Spleen (tissue), 11 donors: ENCODE measurements around the gene CEBPE. TPM values are rescaled to one million over a fixed set of nuclear protein-coding genes. Genes with fewer than 3 reads are reported as not detected.

ENCODE experiments used
- DNase-seq: peaks from one replicate; pipeline ENCODE4 v3.0.0-alpha.2; 2020
- H3K27ac ChIP-seq, 8 donors: fragments of 200-600 bp; sonication (generic) in 7 of 8; 1 replicate in 4 of 8; 2 replicates in 4 of 8; pipeline versions ENCODE4 v1.5.0 to v1.8.0; 2016 to 2021; ENCODE audit warnings: inconsistent platforms in 4 of 8, mild to moderate bottlenecking in 4 of 8, moderate library complexity in 1 of 8
- H3K27me3 ChIP-seq, 7 donors: fragments of 200-600 bp; sonication (generic) in 6 of 7; replicated peaks in 1 of 7; 1 replicate in 4 of 7; 2 replicates in 3 of 7; pipeline versions ENCODE4 v1.5.0 to v1.8.0; 2016 to 2021; ENCODE audit warnings: inconsistent platforms in 3 of 7, mild to moderate bottlenecking in 1 of 7
- H3K36me3 ChIP-seq, 6 donors: fragments of 200-600 bp; sonication (generic) in 5 of 6; 1 replicate in 4 of 6; 2 replicates in 2 of 6; pipeline versions ENCODE4 v1.5.0 to v1.8.0; 2016 to 2021; ENCODE audit warnings: inconsistent platforms in 2 of 6
- H3K4me1 ChIP-seq, 6 donors: fragments of 200-600 bp; sonication (generic) in 5 of 6; 1 replicate in 3 of 6; 2 replicates in 3 of 6; pipeline versions ENCODE4 v1.5.0 to v1.8.0; 2016 to 2021; ENCODE audit warnings: inconsistent platforms in 3 of 6
- H3K4me3 ChIP-seq, 8 donors: fragments of 200-600 bp; sonication (generic) in 7 of 8; 1 replicate in 4 of 8; 2 replicates in 4 of 8; pipeline versions ENCODE4 v1.5.0 to v1.8.0; 2016 to 2021; ENCODE audit warnings: inconsistent platforms in 4 of 8, mild to moderate bottlenecking in 4 of 8, moderate library complexity in 2 of 8
- H3K9me3 ChIP-seq, 8 donors: fragments of 200-600 bp; sonication (generic) in 7 of 8; 1 replicate in 4 of 8; 2 replicates in 4 of 8; pipeline versions ENCODE4 v1.5.0 to v1.8.0; 2016 to 2021; ENCODE audit warnings: inconsistent platforms in 4 of 8
- POLR2A ChIP-seq, 3 donors: fragments of 450-650 bp; IDR thresholded peaks; one replicate each; pipeline ENCODE4 v1.5.1; 2017; ENCODE audit warnings: antibody characterized with exemption in 3 of 3, mild to moderate bottlenecking in 1 of 3
- POLR2AphosphoS5 ChIP-seq, 3 donors: sonication (generic); formaldehyde crosslinking; IDR thresholded peaks; one replicate each; pipeline ENCODE4 v1.5.1; 2017; ENCODE audit warnings: antibody characterized with exemption in 3 of 3
- WGBS, 5 donors: extraction: QIAGEN DNeasy Blood & Tissue Kit in 3 of 5; methylation state at CpG; one replicate each; pipeline versions ENCODE4 v1.1.5 to v1.1.7; 2013 to 2018; 5-methylcytosine and 5-hydroxymethylcytosine counted together
- intact Hi-C: fragments of 100-400 bp; cut with DNase I; formaldehyde crosslinking; loops from one replicate; pipeline ENCODE4 v1.15.0; 2023; ENCODE audit warnings: low total_unique reads
- polyA plus RNA-seq, 3 donors: library from polyadenylated mRNA; stranded (reverse); fragments of 200-250 nt; gene quantifications; one replicate each; pipeline ENCODE4 v1.2.1, GENCODE V29; 2013
- total RNA-seq, 7 donors: library from RNA; depleted of rRNA in 3 of 7; stranded (reverse); fragments of >200 nt in 3 of 7; fragmentation: NEBNext Ultra II Directional in 4 of 7; extraction: Animal tissue kit (Norgen Biotek cat#: 25700) in 4 of 7; gene quantifications; one replicate each; pipeline versions ENCODE4 v1.1.0 to v1.2.1, GENCODE V29; 2016 to 2021
- TF ChIP-seq, protein P1 (sequence below), 11 experiments: fragments of 200-600 bp in 7 of 11; fragments of 450-650 bp in 4 of 11; sonication (generic) in 4 of 11; IDR thresholded peaks in 8 of 11; conservative IDR thresholded peaks in 3 of 11; 1 replicate in 7 of 11; 2 replicates in 4 of 11; pipeline versions ENCODE4 v1.4.0 to v1.8.0; 2016 to 2021; ENCODE audit warnings: antibody characterized with exemption in 11 of 11, inconsistent platforms in 4 of 11, mild to moderate bottlenecking in 1 of 11
- donor health status: healthy with polysubstance abuse.
- donor health status: DM: no; HTN: no; CAD: no; lungs with moderate emphysema.
- donor health status: DM: no; HTN: no; CAD: no.
- donor health status: Bipolar disorder and iron deficiency.
- donor health status: healthy.
- donor health status: DM: no; HTN: no; CAD: no.
- donor health status: DM: yes; HTN: yes; CAD: no.

CEBPE gene
- total and polyA plus RNA-seq, 10 donors = 0.64 to 9.6 (median 1.5) TPM

GRCh38 chr14:23140371-23140770 is 21.3 kb upstream of the CEBPE start:
- no peaks in the 10 kb centered on the region for H3K4me1 ChIP-seq
- H3K27ac ChIP-seq = no peak overlapping the region
- H3K9me3 ChIP-seq = no peaks in the 10 kb centered on the region
- 75 to 91% (median 87%) methylated on average over 6 of the region's 6 CpGs for WGBS, 5 donors
- no peaks in the 10 kb centered on the region for H3K27me3 ChIP-seq
- TF ChIP-seq POLR2A (IDR thresholded peaks at IDR 0.05) (no peak), POLR2AphosphoS5 (IDR thresholded peaks at IDR 0.05) (no peak)
- TF ChIP-seq, protein P1, sequence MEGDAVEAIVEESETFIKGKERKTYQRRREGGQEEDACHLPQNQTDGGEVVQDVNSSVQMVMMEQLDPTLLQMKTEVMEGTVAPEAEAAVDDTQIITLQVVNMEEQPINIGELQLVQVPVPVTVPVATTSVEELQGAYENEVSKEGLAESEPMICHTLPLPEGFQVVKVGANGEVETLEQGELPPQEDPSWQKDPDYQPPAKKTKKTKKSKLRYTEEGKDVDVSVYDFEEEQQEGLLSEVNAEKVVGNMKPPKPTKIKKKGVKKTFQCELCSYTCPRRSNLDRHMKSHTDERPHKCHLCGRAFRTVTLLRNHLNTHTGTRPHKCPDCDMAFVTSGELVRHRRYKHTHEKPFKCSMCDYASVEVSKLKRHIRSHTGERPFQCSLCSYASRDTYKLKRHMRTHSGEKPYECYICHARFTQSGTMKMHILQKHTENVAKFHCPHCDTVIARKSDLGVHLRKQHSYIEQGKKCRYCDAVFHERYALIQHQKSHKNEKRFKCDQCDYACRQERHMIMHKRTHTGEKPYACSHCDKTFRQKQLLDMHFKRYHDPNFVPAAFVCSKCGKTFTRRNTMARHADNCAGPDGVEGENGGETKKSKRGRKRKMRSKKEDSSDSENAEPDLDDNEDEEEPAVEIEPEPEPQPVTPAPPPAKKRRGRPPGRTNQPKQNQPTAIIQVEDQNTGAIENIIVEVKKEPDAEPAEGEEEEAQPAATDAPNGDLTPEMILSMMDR (IDR thresholded peaks at IDR 0.05 in 8 of 11, conservative IDR thresholded peaks at IDR 0.05 in 3 of 11) = no peak
- no peak for DNase-seq
- peaks cover 0 to 57% (median 0%) of the 10 kb centered on the region in 6 donors for H3K36me3 ChIP-seq
- H3K4me3 ChIP-seq = no peak overlapping the region
- intact Hi-C loops = no loop called here

DNA sequence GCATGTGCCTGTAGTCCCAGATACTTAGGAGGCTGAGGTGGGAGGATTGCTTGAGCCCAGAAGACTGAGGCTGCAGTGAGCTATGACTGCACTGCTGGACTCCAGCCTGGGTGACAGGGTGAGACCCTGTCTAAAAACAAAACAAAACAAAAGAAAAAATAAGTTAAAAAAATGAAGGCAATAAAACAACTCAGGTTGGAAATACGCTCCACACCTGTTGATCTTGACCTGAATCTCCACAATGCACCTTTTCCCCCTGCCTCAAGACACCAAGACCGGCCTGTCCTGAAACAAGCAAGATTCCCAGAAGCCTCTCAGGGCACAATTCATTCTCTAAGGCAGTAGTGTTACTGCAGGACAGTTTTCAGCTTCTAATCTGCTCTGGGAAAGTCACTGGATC is 20.8 kb upstream of the CEBPE start:
- Histone ChIP-seq H3K27me3 (no peaks in the 10 kb centered on the region), H3K27ac (no peak overlapping the region), H3K9me3 (no peaks in the 10 kb centered on the region), H3K4me1 (no peaks in the 10 kb centered on the region), H3K4me3 (no peak overlapping the region), H3K36me3 (peaks cover 0 to 57% (median 0%) of the 10 kb centered on the region in 6 donors)
- WGBS, 5 donors = 86 to 99% (median 91%) methylated on average over 2 of the region's 2 CpGs
- intact Hi-C loops = no loop called here
- no peak for DNase-seq
- no peak for TF ChIP-seq POLR2AphosphoS5 (IDR thresholded peaks at IDR 0.05)
- no peak for TF ChIP-seq POLR2A (IDR thresholded peaks at IDR 0.05)
- TF ChIP-seq, protein P1 (IDR thresholded peaks at IDR 0.05 in 8 of 11, conservative IDR thresholded peaks at IDR 0.05 in 3 of 11) = no peak

- peaks cover 0 to 57% (median 0%) of the 10 kb centered on the region in 6 donors for H3K36me3 ChIP-seq
- no peaks in the 10 kb centered on the region for H3K9me3 ChIP-seq
- H3K4me1 ChIP-seq = no peaks in the 10 kb centered on the region
- intact Hi-C loops = no loop called here
- TF ChIP-seq, protein P1 (IDR thresholded peaks at IDR 0.05 in 8 of 11, conservative IDR thresholded peaks at IDR 0.05 in 3 of 11) = no peak
- TF ChIP-seq POLR2A (IDR thresholded peaks at IDR 0.05) (no peak), POLR2AphosphoS5 (IDR thresholded peaks at IDR 0.05) (no peak)
- no peaks in the 10 kb centered on the region for H3K27me3 ChIP-seq
- DNase-seq = peak; percentile 1
- H3K4me3 ChIP-seq = no peak overlapping the region
- no peak overlapping the region for H3K27ac ChIP-seq
- 83 to 93% (median 90%) methylated on average over 6 of the region's 6 CpGs for WGBS, 5 donors
Measured at GRCh38 chr14:23137813-23138535, 18.9 kb upstream of the CEBPE start.

GRCh38 chr14:23137192-23137812 is 18.2 kb upstream of the CEBPE start:
- H3K27ac ChIP-seq = no peak overlapping the region
- H3K36me3 ChIP-seq = peaks cover 0 to 53% (median 0%) of the 10 kb centered on the region in 6 donors
- TF ChIP-seq POLR2A (IDR thresholded peaks at IDR 0.05) = no peak
- TF ChIP-seq POLR2AphosphoS5 (IDR thresholded peaks at IDR 0.05) = no peak
- H3K4me1 ChIP-seq = no peaks in the 10 kb centered on the region
- no peaks in the 10 kb centered on the region for H3K9me3 ChIP-seq
- peak; percentile 43 for DNase-seq
- no peak overlapping the region for H3K4me3 ChIP-seq
- H3K27me3 ChIP-seq = no peaks in the 10 kb centered on the region
- intact Hi-C loops = no loop called here
- 90 to 94% (median 92%) methylated on average over 10 to 11 of the region's 11 CpGs for WGBS, 5 donors
